NCI-H187 treated with DMSO at 0.1 percent for 48 hours (cell line): ENCODE data around the gene CAPS.

Source experiments
- DNase-seq: peaks from one replicate; lab custom pipeline; 2025; lab: John Stamatoyannopoulos, UW

CAPS gene

GRCh38 chr19:5910638-5910907 is 3.5 kb upstream of the CAPS start:
- DNase-seq, result no peak

GRCh38 chr19:5911366-5911765 is 2.7 kb upstream of the CAPS start:
- no peak for DNase-seq

GRCh38 chr19:5914358-5914774 is 312 bp downstream of the CAPS start:
- DNase-seq, result no peak

GRCh38 chr19:5914946-5915781 is 1.1 kb downstream of the CAPS start:
- no peak for DNase-seq

GRCh38 chr19:5915782-5916165 is 1.7 kb downstream of the CAPS start:
- DNase-seq, result no peak

- DNase-seq, result no peak
Observed at GRCh38 chr19:5916181-5916708, 2.2 kb downstream of the CAPS start.

- DNase-seq, result no peak
Observed at GRCh38 chr19:5917431-5918107, 3.5 kb downstream of the CAPS start.

- no peak for DNase-seq
Observed at GRCh38 chr19:5918463-5919079, 4.5 kb downstream of the CAPS start.

- DNase-seq, result no peak
Observed at GRCh38 chr19:5921516-5922160, 7.6 kb downstream of the CAPS start.

- DNase-seq, result no peak
Observed at GRCh38 chr19:5922161-5922545, 8.1 kb downstream of the CAPS start.

- DNase-seq, result no peak
Observed at GRCh38 chr19:5923356-5923755, 9.3 kb downstream of the CAPS start.

- DNase-seq, result no peak
Observed at GRCh38 chr19:5925830-5926427, 11.9 kb downstream of the CAPS start.

- DNase-seq, result no peak
Observed at GRCh38 chr19:5926641-5927440, 12.8 kb downstream of the CAPS start.

- DNase-seq, result no peak
Observed at GRCh38 chr19:5927441-5927821, 13.4 kb downstream of the CAPS start.

GRCh38 chr19:5929179-5929578 is 15.1 kb downstream of the CAPS start:
- no peak for DNase-seq

- no peak for DNase-seq
Observed at GRCh38 chr19:5929625-5930024, 15.6 kb downstream of the CAPS start.

- no peak for DNase-seq
Observed at GRCh38 chr19:5931251-5931650, 17.2 kb downstream of the CAPS start.

- DNase-seq, result no peak
Observed at GRCh38 chr19:5932146-5932545, 18.1 kb downstream of the CAPS start.

GRCh38 chr19:5932609-5933262 is 18.7 kb downstream of the CAPS start:
- DNase-seq, result no peak

- no peak for DNase-seq
Observed at GRCh38 chr19:5933391-5934068, 19.5 kb downstream of the CAPS start.
